Measurements from ENCODE around the gene ANAPC15. TPM values are rescaled to one million over a fixed set of nuclear protein-coding genes. Genes with fewer than 3 reads are reported as not detected.

The ANAPC15 gene
- total RNA-seq, 4 donors from 2014 or later, result 21.2 to 39.3 (median 32.4) TPM

DNA sequence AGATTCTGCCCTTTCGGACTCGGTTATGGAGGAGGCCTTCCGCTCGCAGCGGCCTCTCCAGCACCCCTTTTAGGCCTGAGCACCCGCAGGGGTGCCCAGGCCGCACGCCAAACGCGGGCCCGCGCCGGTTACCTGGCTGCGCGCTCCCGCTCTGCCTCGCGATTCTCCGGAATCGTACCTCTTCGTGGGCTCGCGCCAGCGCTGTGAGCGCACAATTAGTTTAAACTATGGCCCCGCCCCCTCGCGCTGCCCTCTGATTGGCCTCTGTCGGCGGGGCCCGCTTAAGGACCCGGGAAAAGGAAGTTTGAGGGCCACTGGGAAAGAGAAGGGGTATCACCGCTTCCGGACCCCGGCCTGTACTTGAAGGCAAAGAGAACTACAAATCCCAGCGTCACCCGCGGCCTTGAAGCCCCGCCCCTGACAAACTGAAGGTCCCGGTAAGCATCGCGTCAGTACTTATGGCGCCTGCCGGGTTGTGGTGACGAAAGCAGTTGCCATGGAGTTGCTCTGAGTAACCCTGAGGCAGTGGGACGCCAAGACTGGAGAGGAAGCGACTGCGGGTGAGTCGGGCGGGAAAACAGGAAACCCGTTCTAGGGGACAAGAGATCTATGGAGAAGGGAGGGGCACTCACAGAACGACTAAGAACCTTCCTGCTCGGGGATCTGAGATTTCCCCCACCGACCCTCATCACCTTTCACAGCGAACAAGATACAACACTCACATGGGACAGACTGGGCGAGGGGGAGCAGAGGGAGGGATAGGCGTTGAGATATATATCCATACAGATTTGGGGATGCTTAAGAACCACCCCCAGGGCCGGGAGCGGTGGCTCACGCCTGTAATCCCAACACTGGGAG is 31.9 kb downstream of the ANAPC15 start, which contains the start of the genes LRRC51 and NUMA1:
Gene LRRC51 (plus strand): TSS at position 525 of the 858 bp plus-strand sequence. CDS start 8,234 bp downstream, outside the sequence.
Gene NUMA1 (minus strand): TSS at position 217 of the 858 bp plus-strand sequence. CDS start 44,599 bp downstream, outside the sequence.
- Histone ChIP-seq H3K36me3 (no peaks in the 10 kb centered on the region), H3K9me3 (no peaks in the 10 kb centered on the region), H3K4me3 (peak within 1 kb of the TSS; percentile 69 to 96 (median 93)), H3K27me3 (no peaks in the 10 kb centered on the region), H3K27ac (peak within 1 kb of the TSS; percentile 87 to 98 (median 94)), H3K4me1 (peaks cover 14 to 19% of the 10 kb centered on the region in 2 donors)
- peak; percentile 71 to 78 for TF ChIP-seq POLR2A (IDR thresholded peaks at IDR 0.05)
- TF ChIP-seq, protein P1, sequence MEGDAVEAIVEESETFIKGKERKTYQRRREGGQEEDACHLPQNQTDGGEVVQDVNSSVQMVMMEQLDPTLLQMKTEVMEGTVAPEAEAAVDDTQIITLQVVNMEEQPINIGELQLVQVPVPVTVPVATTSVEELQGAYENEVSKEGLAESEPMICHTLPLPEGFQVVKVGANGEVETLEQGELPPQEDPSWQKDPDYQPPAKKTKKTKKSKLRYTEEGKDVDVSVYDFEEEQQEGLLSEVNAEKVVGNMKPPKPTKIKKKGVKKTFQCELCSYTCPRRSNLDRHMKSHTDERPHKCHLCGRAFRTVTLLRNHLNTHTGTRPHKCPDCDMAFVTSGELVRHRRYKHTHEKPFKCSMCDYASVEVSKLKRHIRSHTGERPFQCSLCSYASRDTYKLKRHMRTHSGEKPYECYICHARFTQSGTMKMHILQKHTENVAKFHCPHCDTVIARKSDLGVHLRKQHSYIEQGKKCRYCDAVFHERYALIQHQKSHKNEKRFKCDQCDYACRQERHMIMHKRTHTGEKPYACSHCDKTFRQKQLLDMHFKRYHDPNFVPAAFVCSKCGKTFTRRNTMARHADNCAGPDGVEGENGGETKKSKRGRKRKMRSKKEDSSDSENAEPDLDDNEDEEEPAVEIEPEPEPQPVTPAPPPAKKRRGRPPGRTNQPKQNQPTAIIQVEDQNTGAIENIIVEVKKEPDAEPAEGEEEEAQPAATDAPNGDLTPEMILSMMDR (IDR thresholded peaks at IDR 0.05 in 4 of 5, conservative IDR thresholded peaks at IDR 0.05 in 1 of 5), result no peak
- ATAC-seq (peak; percentile 96 to 98), DNase-seq (peak; percentile 99 to 100)
- intact Hi-C loops (cut with DNase I; ENCODE audit: low total_unique reads) (loop anchor here (1.0 kb wide), 4 partner anchors 23 to 152 kb away; partner anchors contain the start of genes ANAPC15, LAMTOR1 and XNDC1N), in situ Hi-C loops (cut with MboI; ENCODE audit: low sequenced_read_pairs in 4 of 4) (no loop called here)

DNA sequence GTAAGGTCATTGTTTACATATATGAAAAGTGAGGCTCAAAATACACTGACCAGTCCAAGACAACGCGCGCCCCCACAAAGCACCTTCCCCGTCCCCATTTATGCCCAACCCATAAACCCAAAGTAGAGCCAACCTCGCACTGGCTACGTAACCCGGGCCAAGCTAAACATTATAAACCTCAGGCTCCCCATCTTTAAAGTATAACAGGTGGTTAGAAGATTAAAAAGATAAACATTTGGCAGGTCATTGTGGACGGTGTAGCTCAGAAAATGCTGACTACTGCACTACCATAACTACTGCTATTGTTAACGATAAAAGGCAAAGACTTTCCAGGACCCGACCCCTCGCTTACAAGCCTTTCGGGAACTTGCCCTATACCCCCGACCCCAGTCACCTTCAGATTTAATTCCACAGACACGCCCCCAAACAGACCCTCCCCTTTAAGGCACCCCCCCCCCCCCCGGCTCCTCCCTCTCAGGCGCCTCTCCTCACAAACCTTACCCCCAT is 32.6 kb downstream of the ANAPC15 start:
- intact Hi-C loops (cut with DNase I; ENCODE audit: low total_unique reads), result loop anchor here (1.0 kb wide), 4 partner anchors 23 to 152 kb away; partner anchors contain the start of genes ANAPC15, LAMTOR1 and XNDC1N

DNA sequence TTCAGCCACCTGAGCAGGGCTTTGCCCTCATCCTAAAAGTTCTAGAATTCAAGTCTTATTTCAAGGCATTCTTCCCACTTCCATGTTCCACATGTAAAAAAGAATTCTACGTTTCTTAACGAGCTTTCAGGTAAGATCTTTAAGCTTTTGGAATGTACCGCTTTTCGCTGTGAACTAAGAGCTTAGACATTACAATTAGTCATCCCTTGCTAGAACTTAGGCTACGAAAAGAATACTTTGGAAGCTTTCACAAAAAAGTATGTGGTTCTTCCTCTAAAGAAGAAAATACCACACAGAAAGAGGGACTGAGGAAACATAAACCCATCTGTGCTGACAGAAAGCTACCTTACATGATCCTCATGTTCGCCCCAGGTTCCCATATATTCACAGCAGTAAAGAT is 34.0 kb downstream of the ANAPC15 start:
- H3K4me1 ChIP-seq, result peaks cover 14 to 19% of the 10 kb centered on the region in 2 donors
- H3K27ac ChIP-seq, result peak overlapping the region; percentile 87 to 98 (median 94)
- in situ Hi-C loops (cut with MboI; ENCODE audit: low sequenced_read_pairs in 4 of 4) (loop anchor here in 3 of 4 donors (5.0 kb wide), 2 partner anchors 36 to 41 kb away; no protein-coding TSS in a partner anchor), intact Hi-C loops (cut with DNase I; ENCODE audit: low total_unique reads) (no loop called here)
- ATAC-seq, result no peak
- no peak for DNase-seq
- TF ChIP-seq, protein P1 (IDR thresholded peaks at IDR 0.05 in 4 of 5, conservative IDR thresholded peaks at IDR 0.05 in 1 of 5), result no peak
- no peak for TF ChIP-seq POLR2A (IDR thresholded peaks at IDR 0.05)
- no peaks in the 10 kb centered on the region for H3K9me3 ChIP-seq
- H3K36me3 ChIP-seq, result no peaks in the 10 kb centered on the region
- no peaks in the 10 kb centered on the region for H3K27me3 ChIP-seq
- H3K4me3 ChIP-seq, result no peak overlapping the region

More for the DNA sequence above, 32.6 kb downstream of the ANAPC15 start:
- Histone ChIP-seq H3K27ac (peak overlapping the region; percentile 87 to 98 (median 94)), H3K27me3 (no peaks in the 10 kb centered on the region), H3K36me3 (no peaks in the 10 kb centered on the region), H3K9me3 (no peaks in the 10 kb centered on the region), H3K4me3 (peak overlapping the region; percentile 69 to 96 (median 93)), H3K4me1 (peaks cover 14 to 19% of the 10 kb centered on the region in 2 donors)
- in situ Hi-C loops (cut with MboI; ENCODE audit: low sequenced_read_pairs in 4 of 4), result loop anchor here in 3 of 4 donors (5.0 kb wide), 2 partner anchors 38 to 43 kb away; no protein-coding TSS in a partner anchor
- DNase-seq (peak in 1 of 2 donors; percentile 18), ATAC-seq (peak; percentile 47 to 68)
- no peak for TF ChIP-seq POLR2A (IDR thresholded peaks at IDR 0.05)
- TF ChIP-seq, protein P1 (IDR thresholded peaks at IDR 0.05 in 4 of 5, conservative IDR thresholded peaks at IDR 0.05 in 1 of 5), result no peak

DNA sequence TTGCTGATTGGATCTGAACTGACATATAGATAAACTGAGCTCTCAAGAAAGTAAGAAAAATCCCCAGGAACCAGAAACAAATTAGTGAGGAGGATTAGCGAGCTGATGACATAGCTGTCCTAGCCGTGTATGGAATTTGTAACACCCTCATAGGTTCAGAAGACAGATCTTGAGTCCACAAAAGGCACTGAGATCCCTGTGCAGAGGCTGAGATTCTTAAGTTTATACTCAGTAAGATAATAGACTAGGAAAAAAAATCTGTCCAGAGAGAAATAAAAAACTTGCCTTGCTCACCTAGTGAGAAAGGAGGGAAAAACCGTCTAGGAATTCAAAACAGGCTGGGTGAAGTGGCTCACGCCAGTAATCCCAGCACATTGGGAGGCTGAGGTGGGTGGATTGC is 36.7 kb downstream of the ANAPC15 start:
- no peaks in the 10 kb centered on the region for H3K27me3 ChIP-seq
- TF ChIP-seq, protein P1 (IDR thresholded peaks at IDR 0.05 in 4 of 5, conservative IDR thresholded peaks at IDR 0.05 in 1 of 5), result no peak
- TF ChIP-seq POLR2A (IDR thresholded peaks at IDR 0.05), result no peak
- H3K9me3 ChIP-seq, result no peaks in the 10 kb centered on the region
- in situ Hi-C loops (cut with MboI; ENCODE audit: low sequenced_read_pairs in 4 of 4) (loop anchor here in 3 of 4 donors (5.0 kb wide), 2 partner anchors 33 to 38 kb away; no protein-coding TSS in a partner anchor), intact Hi-C loops (cut with DNase I; ENCODE audit: low total_unique reads) (no loop called here)
- no peak overlapping the region for H3K4me3 ChIP-seq
- H3K27ac ChIP-seq, result no peak overlapping the region
- peaks cover 13 to 22% of the 10 kb centered on the region in 2 donors for H3K4me1 ChIP-seq
- H3K36me3 ChIP-seq, result no peaks in the 10 kb centered on the region
- no peak for ATAC-seq
- DNase-seq, result no peak
